Medulla oblongata (tissue), 1 donor: ENCODE data around the gene MRPL52.
A peak's percentile ranks its signal among the peaks of the same experiment; 100 is the strongest.
"Not testable (repeated sequence)": the region's sequence is repeated elsewhere in the genome, so short reads cannot be mapped to it uniquely, and the experiment has no call there.

ENCODE experiments used
- DNase-seq: peaks from one replicate; pipeline ENCODE4 v3.0.0-alpha.2; 2015; ENCODE audit errors: extremely low spot score

MRPL52 gene

DNA sequence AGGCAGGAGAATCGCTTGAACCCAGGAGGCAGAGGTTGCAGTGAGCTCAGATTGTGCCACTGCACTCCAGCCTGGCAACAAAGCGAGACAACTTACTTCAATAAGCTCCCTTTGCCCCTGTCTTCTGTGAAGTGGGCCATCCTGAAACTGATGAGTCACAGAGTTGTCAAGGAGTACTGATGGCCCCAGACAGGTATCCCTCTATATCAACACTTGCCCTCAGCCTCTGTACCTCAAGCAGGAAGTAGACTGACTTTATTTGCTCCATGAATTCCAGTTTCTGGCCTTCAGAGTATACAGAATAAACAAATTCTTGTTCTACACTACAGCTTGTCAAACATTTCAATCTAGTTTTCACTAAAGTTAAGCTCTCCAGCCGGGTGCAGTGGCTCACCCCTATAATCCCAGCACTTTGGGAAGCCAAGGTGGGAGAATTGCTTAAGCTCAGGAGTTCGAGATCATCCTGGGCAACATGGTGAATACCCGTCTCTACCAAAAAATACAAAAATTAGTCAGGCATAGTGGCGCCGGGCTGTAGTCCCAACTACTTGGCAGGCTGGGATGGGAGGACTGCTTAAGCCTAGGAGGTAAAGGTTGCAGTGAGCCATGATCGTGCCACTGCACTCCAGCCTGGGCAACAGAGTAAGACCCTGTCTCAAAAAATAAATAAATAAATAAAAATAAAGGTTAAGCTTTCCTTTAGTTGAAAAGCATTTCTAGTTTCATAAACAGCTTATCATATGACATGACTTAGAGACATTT is 25.5 kb downstream of the MRPL52 start:
- DNase-seq = no peak

- DNase-seq = no peak
Measured at GRCh38 chr14:22856428-22856827, 26.7 kb downstream of the MRPL52 start.

- DNase-seq = not testable (repeated sequence)
Measured at GRCh38 chr14:22860377-22860776, 30.7 kb downstream of the MRPL52 start.

- no peak for DNase-seq
Measured at GRCh38 chr14:22861651-22862050, 32.0 kb downstream of the MRPL52 start.

DNA sequence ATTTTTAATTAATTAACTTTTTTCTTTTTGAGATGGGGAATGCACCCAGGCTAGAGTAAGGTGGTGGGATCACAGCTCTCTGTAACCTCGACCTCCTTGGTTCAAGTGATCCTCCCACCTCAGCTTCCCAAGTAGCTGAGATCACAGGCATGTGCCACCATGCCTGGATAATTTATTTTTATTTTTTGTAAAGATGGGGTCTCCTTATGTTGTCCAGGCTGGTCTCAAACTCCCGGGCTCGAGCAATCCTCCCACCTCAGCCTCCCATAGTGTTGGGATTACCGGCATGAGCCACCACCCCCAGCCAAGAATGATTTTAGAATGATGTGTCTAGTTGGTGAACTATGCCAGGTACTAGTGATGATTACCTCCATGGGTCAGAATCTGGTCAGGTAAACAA is 35.3 kb downstream of the MRPL52 start:
- DNase-seq = no peak

- DNase-seq = no peak
Measured at GRCh38 chr14:22865424-22866405, 36.0 kb downstream of the MRPL52 start.

DNA sequence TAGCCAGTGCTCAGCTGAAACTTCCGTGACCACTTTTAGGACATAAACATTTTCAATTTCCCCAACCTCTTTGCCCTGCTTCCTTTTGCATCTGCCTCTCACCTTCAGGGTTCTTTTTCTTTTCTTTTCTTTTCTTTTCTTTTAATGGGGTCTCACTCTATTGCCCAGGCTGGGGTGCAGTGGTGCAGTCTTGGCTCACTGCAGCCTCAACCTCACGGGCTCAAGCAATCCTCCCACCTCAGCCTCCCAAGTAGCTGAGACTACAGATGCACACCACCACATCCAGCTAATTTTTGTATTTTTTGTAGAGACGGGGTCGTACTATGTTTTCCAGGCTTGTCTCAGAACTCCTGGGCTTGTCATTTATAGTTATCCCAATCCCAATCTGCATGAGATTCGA is 37.2 kb downstream of the MRPL52 start:
- DNase-seq = no peak

DNA sequence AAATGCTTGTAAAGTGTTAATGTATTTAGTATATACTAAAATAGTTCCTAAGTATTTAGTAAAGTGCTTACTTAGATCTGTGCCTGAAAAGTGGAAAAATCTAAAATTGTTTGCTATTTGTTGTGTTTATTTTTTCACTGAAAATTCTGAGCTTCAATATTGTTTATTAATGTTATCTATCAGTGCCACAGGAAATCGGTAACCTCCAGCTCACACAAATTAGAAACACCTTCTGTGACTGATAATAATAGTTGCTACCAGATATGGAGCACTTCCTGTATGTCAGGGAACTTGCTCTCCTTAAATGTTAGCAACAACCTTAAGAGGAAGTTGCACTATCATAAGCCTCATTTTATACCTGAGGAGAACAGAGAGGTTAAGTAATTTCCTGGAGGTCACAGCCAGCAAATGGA is 41.1 kb downstream of the MRPL52 start:
- no peak for DNase-seq

- DNase-seq = peak; percentile 97
Measured at GRCh38 chr14:22871224-22872032, 41.7 kb downstream of the MRPL52 start, which contains the start of gene LRP10. TSS of gene LRP10 (plus strand) at chr14:22871740. CDS start at chr14:22872304, 564 bp downstream.

DNA sequence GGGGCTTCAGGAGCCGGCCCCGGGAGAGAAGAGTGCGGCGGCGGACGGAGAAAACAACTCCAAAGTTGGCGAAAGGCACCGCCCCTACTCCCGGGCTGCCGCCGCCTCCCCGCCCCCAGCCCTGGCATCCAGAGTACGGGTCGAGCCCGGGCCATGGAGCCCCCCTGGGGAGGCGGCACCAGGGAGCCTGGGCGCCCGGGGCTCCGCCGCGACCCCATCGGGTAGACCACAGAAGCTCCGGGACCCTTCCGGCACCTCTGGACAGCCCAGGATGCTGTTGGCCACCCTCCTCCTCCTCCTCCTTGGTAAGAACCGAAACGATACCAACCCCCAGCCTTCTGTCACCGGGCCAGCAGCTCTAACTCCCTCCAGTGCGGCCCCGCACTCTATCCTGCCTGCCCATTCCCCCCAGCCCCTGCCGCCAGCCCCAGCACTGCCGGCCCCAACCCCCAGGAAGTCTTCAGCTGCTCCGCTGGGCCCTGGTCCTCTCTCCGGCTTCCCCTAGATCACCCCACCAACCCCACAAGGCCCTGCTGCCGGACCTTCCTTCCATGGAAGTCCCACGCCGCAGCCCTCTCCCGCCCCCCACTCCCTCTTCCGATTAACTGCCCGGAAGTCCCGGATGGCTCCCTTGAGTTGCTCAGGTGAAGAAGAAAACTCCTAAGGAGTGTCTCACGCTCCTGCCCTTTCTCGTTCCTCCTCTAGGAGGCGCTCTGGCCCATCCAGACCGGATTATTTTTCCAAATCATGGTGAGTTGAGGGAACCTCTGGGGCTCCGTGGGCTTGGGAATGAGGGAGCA is 42.5 kb downstream of the MRPL52 start:
- DNase-seq = peak; percentile 91

GRCh38 chr14:22872833-22873520 is 43.3 kb downstream of the MRPL52 start:
- DNase-seq = no peak

GRCh38 chr14:22875003-22875747 is 45.5 kb downstream of the MRPL52 start:
- DNase-seq = no peak

GRCh38 chr14:22875748-22876319 is 46.1 kb downstream of the MRPL52 start:
- no peak for DNase-seq

DNA sequence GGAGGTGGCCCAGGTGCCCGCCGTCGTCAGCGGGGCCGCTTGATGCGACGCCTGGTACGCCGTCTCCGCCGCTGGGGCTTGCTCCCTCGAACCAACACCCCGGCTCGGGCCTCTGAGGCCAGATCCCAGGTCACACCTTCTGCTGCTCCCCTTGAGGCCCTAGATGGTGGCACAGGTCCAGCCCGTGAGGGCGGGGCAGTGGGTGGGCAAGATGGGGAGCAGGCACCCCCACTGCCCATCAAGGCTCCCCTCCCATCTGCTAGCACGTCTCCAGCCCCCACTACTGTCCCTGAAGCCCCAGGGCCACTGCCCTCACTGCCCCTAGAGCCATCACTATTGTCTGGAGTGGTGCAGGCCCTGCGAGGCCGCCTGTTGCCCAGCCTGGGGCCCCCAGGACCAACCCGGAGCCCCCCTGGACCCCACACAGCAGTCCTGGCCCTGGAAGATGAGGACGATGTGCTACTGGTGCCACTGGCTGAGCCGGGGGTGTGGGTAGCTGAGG is 47.4 kb downstream of the MRPL52 start:
- DNase-seq = no peak

GRCh38 chr14:22878271-22879246 is 48.9 kb downstream of the MRPL52 start:
- DNase-seq = no peak

- no peak for DNase-seq
Measured at GRCh38 chr14:22882064-22882463, 52.4 kb downstream of the MRPL52 start.

DNA sequence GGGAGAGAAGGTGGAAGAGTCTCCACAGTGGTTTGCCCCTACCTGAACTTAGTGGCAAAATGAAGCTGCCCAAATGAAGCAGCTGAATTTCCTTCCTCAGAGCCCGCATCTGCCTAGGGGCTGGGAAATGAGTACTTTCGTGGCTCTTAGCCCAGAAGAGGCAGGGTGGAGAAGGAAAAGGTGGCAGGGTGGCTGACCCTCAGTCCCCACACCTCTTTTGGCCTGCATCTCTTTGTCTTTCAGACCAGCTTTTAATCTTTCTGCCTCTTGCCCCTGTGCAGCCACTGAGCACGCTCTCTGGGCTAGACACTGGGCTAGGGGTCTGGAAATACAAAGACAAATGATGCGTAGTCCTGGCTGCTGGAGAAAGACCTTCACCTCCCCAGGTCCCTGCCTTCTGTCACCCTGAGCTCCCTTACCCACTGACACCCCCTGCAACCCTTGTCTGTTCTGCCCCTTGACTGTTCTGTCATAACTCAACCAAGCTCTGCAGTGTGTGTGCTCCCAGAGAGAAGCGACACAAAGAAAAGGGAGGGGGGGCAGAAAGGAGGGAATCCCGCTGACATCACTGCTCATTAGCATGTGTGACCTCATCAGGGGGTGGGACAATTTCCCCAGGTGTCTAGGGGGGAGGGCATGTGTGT is 53.0 kb downstream of the MRPL52 start:
- DNase-seq = peak; percentile 51
